GM12801 (cell line): ENCODE results near the gene HAND1.

ENCODE experiments used
- TF ChIP-seq, protein P1 (sequence below): IDR thresholded peaks from one replicate; pipeline ENCODE4 v1.5.1; 2011; ENCODE audit warnings: control low read depth; ENCODE audit not compliant: insufficient read length; ENCODE audit errors: extremely low read depth

HAND1 gene

DNA sequence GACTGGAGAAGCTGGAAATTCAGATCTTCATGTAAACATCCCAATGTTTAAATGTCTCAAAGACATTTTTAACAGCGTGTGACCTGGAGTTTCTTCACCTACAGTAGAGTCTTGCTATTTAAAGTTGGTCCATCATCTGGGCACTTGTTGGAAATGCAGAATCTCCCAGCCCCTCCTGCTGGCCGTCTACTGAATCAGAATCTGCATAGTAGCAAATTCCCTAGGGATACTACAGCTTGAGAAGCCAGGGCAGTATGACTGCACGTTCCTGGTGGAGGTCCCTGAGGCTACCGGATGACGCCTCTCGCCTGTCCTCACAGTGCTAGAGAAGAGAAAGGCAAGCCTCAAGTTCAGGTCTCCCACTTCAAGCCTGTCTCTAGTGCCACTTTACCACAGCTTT lies 16.5 kb downstream of the HAND1 start:
- TF ChIP-seq, protein P1, sequence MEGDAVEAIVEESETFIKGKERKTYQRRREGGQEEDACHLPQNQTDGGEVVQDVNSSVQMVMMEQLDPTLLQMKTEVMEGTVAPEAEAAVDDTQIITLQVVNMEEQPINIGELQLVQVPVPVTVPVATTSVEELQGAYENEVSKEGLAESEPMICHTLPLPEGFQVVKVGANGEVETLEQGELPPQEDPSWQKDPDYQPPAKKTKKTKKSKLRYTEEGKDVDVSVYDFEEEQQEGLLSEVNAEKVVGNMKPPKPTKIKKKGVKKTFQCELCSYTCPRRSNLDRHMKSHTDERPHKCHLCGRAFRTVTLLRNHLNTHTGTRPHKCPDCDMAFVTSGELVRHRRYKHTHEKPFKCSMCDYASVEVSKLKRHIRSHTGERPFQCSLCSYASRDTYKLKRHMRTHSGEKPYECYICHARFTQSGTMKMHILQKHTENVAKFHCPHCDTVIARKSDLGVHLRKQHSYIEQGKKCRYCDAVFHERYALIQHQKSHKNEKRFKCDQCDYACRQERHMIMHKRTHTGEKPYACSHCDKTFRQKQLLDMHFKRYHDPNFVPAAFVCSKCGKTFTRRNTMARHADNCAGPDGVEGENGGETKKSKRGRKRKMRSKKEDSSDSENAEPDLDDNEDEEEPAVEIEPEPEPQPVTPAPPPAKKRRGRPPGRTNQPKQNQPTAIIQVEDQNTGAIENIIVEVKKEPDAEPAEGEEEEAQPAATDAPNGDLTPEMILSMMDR, result no peak

GRCh38 chr5:154460172-154460571 lies 17.9 kb downstream of the HAND1 start:
- TF ChIP-seq, protein P1, result no peak

DNA sequence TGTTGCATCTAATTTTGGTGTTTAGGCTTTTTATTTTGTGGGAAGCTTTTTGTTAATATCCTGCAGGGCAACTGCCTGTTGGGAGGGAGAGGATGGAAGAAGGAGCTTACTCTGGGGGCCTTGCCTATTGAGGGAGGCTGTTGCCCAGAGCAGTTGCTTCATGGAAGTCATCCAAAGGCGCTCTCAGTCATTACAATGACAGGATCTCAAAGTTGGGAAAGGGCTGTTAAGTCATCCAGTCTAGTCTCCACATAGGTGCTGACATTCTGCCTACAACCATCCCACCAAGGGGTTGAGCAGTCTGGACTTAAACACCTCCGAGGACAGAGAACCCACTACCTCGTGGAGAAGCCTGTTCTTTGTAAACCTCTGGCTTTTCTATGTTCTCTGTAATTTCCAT lies 19.0 kb downstream of the HAND1 start:
- TF ChIP-seq, protein P1, result no peak

DNA sequence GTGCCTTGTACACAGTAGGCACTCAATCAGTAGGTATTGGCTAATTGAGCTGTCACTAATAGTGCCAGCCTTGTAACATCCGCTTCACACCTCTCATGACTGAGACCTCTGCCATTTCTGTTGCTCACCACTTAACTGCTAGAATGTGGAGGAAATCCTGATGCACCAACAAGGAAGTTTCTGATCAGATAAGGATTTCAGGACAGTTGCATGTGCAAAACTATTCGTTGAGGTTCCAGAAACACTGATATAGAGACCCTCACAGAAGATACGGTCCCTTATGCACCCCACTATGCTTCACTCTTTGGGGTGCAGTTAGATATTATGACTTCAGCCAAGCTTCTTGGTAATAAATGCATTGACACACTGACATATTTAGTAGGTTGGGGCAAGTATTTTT lies 21.5 kb downstream of the HAND1 start:
- TF ChIP-seq, protein P1, result no peak

DNA sequence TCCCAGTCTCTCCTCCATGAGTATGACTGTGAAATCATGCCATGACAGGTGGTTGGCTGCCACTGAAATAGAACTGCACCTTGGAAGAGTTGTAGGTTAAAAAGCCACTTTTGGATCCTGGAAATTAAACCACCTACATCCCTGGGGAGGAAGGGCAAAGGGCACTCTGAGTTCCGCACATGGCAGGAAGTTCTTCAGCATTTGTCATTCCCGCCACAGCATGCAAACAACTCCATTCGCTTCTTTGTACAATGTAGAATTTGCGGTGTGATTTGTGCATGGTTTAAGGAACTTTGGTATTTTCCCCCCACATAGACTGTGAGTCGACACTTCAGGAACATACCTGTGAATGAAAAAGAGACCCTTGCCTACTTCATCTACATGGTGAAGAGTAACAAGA lies 22.4 kb downstream of the HAND1 start:
- TF ChIP-seq, protein P1, result no peak

DNA sequence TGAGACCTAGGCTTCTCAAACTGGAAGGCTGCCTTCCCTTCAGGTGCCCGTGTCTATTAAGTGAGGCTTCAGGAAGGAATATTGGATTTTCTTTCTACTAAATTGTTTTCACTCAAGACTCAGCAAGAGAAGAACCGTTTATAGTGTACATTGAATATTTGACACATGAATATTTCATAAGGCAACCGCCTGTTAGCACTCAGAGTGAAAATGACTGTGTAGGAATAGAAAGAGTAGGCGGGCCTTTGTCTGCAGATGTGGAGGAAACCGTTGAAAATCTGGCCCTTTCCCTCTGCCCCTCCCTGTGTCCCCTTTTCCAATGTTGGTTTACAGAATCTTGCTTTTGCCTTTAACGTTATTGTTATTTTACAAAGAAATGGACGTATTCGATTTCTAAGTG lies 26.1 kb downstream of the HAND1 start:
- TF ChIP-seq, protein P1, result no peak

DNA sequence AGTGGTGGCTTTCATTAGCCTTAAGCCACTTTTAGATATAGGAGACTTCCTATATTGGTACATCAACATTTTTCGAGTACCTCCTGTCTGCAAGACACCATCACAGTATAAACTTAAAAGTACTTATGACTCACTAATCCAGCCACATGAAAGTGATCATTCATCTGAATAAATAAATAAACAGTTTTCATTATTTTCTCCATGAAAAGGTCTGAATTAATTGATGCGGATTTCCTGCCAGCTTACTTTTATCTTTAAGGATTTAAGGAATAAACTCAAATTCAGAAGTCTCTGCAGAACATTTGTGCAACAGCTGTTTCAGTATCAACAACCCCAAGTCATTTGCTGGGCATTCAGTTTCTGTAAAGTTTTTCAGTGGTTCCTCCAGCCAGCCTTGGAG lies 28.2 kb downstream of the HAND1 start:
- TF ChIP-seq, protein P1, result no peak
